ENCODE measurements around the gene E2F2.
"Not testable (repeated sequence)": the region's sequence is repeated elsewhere in the genome, so short reads cannot be mapped to it uniquely, and the experiment has no call there.

GRCh38 chr1:23542940-23543339 lies 11.9 kb upstream of the E2F2 start:
- not testable (repeated sequence) for TF ChIP-seq POLR2AphosphoS5 (IDR thresholded peaks at IDR 0.05; ENCODE audit: low read depth, low read length); RFX5 (IDR thresholded peaks at IDR 0.05; ENCODE audit: low read length); CTCF (IDR thresholded peaks at IDR 0.05); SMC3 (IDR thresholded peaks at IDR 0.05; ENCODE audit: low read depth, low read length); FOXM1 (IDR thresholded peaks at IDR 0.05; ENCODE audit: low read depth); RCOR1 (IDR thresholded peaks at IDR 0.05; ENCODE audit: low read length)

All from SK-N-SH (cell line).